ENCODE measurements around the gene IKZF1. TPM values are rescaled to one million over a fixed set of nuclear protein-coding genes. Genes with fewer than 3 reads are reported as not detected.

IKZF1 gene
- polyA plus RNA-seq, 2 of the 4 experiments (the other 2 are of a cell fraction): not detected

DNA sequence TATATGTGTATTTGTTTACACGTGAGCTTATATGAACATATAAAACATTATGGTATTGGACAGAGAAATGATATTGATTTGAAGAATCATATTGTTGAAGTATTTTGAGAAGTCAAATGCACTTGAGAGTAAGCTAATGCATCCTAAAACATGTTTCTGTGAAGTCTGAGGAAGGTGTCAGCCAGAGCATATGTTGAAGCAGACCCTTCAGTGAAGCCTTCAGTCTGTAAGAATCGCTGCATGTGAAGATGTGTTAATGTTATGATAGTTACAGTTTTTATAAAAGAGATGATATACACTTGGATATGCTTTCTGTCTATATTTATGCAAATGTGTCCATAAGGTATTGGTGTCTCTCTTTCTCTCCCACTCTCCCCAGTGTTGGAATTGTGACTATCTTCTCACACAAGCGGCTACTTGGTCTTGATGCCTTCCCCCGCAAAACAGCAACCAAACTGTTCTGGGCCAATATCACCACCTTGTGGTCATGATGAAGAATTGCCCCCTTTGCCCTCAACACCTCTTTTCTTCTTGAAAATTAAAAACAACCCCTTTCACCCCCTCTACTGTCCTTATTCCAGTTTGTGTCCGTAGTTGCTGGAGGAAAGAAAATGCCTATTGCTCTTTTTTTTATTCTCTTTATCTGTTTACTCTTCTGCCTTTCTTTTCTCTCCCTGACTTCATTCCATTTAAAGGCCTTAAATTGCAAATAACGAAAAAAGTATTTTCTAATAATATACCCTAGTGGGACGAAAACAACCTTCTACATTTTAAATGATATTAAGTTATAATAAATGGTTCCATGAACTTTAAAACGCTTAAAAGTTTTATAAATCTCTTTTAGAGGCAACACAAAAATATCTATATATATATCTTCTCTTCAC lies 64.9 kb downstream of the IKZF1 start:
- POLR2A ChIA-PET: no interaction called here

DNA sequence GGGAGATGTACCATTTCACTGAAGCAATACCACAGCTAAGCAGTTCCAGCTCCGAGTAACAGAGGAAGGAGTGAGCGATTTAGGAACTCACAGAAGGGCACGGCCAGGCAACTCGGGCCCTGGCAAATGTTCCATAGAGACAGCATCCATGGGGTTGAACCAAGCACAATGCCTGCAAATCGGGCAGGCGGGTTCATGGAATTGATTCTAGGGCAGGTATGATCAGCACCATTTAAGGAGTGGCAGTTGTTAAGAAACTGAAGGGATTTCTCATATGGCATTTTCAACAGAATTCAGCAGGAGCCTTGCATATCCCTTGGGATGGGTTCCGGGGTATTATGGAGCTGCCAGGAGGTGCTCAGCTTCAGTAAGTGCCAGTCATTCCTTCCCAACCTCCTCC lies 66.4 kb downstream of the IKZF1 start:
- DNase-seq (ENCODE audit: low read depth in 1 of 2, low spot score in 1 of 2) (no peak), FAIRE-seq (no peak), ATAC-seq (no peak)
- ChIA-PET CTCF (no interaction called here), POLR2A (no interaction called here)
- TF ChIP-seq RFX5 (IDR thresholded peaks at IDR 0.05): no peak
- no peak for TF ChIP-seq RNF2 (IDR thresholded peaks at IDR 0.05; ENCODE audit: borderline replicate concordance, low read depth)
- TF ChIP-seq BHLHE40 (IDR thresholded peaks at IDR 0.05; ENCODE audit: low read depth, low read length): no peak
- TF ChIP-seq, protein P1, sequence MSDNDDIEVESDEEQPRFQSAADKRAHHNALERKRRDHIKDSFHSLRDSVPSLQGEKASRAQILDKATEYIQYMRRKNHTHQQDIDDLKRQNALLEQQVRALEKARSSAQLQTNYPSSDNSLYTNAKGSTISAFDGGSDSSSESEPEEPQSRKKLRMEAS (IDR thresholded peaks at IDR 0.05): no peak
- TF ChIP-seq POLR2AphosphoS2 (conservative IDR thresholded peaks at IDR 0.05; ENCODE audit: low read length): no peak
- TF ChIP-seq CEBPB (IDR thresholded peaks at IDR 0.05): no peak
- no peak for TF ChIP-seq ZSCAN20 (CRISPR knock-in tag; IDR thresholded peaks at IDR 0.05)
- no peak for TF ChIP-seq NFE2L2 (conservative IDR thresholded peaks at IDR 0.05; ENCODE audit: low read length)
- no peak for TF ChIP-seq HOXB13 (CRISPR knock-in tag; IDR thresholded peaks at IDR 0.05; ENCODE audit: low read depth)
- no peak for TF ChIP-seq ZFP36 (IDR thresholded peaks at IDR 0.05; ENCODE audit: borderline replicate concordance, partially characterized antibody)
- no peak for TF ChIP-seq ZC3H11A (IDR thresholded peaks at IDR 0.05)
- TF ChIP-seq TFCP2L1 (CRISPR knock-in tag; IDR thresholded peaks at IDR 0.05): no peak
- no peak for TF ChIP-seq MYC (IDR thresholded peaks at IDR 0.05; ENCODE audit: borderline replicate concordance, low read length)
- TF ChIP-seq CBX2 (IDR thresholded peaks at IDR 0.05; ENCODE audit: borderline replicate concordance, low read depth): no peak
- TF ChIP-seq JUN (IDR thresholded peaks at IDR 0.05): no peak
- TF ChIP-seq TP53 (CRISPR knock-in tag; IDR thresholded peaks at IDR 0.05): no peak
- TF ChIP-seq HOXA7 (CRISPR knock-in tag; IDR thresholded peaks at IDR 0.05): no peak
- TF ChIP-seq FOXS1 (CRISPR knock-in tag; IDR thresholded peaks at IDR 0.05): no peak
- no peak for TF ChIP-seq HMGXB4 (CRISPR knock-in tag; IDR thresholded peaks at IDR 0.05; ENCODE audit: borderline replicate concordance)
- no peaks in the 10 kb centered on the region for H3K4me1 ChIP-seq
- no peak overlapping the region for H3K4me2 ChIP-seq
- WGBS (ENCODE audit: missing lambda C conversion rate): 12% methylated on average over 7 of the region's 7 CpGs
- H3K27ac ChIP-seq: no peak overlapping the region
- H3K4me3 ChIP-seq: no peak overlapping the region
- peaks cover 12% of the 10 kb centered on the region for H3K9me3 ChIP-seq

More for the DNA sequence above, 64.9 kb downstream of the IKZF1 start:
- TF ChIP-seq SMC3 (IDR thresholded peaks at IDR 0.05): 0 out of 3 replicates have a peak, but pooled peaks have one; percentile 6
- TF ChIP-seq ZNF302 (CRISPR knock-in tag; IDR thresholded peaks at IDR 0.05): no peak
- TF ChIP-seq RCOR1 (IDR thresholded peaks at IDR 0.05; ENCODE audit: low read depth, low read length): no peak
- TF ChIP-seq, protein P2, sequence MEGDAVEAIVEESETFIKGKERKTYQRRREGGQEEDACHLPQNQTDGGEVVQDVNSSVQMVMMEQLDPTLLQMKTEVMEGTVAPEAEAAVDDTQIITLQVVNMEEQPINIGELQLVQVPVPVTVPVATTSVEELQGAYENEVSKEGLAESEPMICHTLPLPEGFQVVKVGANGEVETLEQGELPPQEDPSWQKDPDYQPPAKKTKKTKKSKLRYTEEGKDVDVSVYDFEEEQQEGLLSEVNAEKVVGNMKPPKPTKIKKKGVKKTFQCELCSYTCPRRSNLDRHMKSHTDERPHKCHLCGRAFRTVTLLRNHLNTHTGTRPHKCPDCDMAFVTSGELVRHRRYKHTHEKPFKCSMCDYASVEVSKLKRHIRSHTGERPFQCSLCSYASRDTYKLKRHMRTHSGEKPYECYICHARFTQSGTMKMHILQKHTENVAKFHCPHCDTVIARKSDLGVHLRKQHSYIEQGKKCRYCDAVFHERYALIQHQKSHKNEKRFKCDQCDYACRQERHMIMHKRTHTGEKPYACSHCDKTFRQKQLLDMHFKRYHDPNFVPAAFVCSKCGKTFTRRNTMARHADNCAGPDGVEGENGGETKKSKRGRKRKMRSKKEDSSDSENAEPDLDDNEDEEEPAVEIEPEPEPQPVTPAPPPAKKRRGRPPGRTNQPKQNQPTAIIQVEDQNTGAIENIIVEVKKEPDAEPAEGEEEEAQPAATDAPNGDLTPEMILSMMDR (IDR thresholded peaks at IDR 0.05): no peak; the same call in 2 of the 3 replicates
- TF ChIP-seq RFX5 (IDR thresholded peaks at IDR 0.05): no peak
- no peak for TF ChIP-seq MAZ (IDR thresholded peaks at IDR 0.05; ENCODE audit: borderline replicate concordance, low read depth, low read length)
- no peak for TF ChIP-seq PBX3 (IDR thresholded peaks at IDR 0.05)
- TF ChIP-seq POLR2A (IDR thresholded peaks at IDR 0.05; ENCODE audit: low read length): no peak
- TF ChIP-seq, protein P1 (IDR thresholded peaks at IDR 0.05): no peak
- TF ChIP-seq HEYL (CRISPR knock-in tag; IDR thresholded peaks at IDR 0.05): no peak
- TF ChIP-seq ZSCAN20 (CRISPR knock-in tag; IDR thresholded peaks at IDR 0.05): no peak
- peak; percentile 28 to 63; a peak in 3 of 5 replicates for TF ChIP-seq RAD21 (conservative IDR thresholded peaks at IDR 0.05 in 1 of 2, IDR thresholded peaks at IDR 0.05 in 1 of 2)
- no peak for TF ChIP-seq MAFK (IDR thresholded peaks at IDR 0.05; ENCODE audit: partially characterized antibody)
- TF ChIP-seq NR3C1 (IDR thresholded peaks at IDR 0.05): no peak
- TF ChIP-seq CHD2 (IDR thresholded peaks at IDR 0.05; ENCODE audit: low read length, partially characterized antibody): no peak
- no peak for TF ChIP-seq EHMT2 (IDR thresholded peaks at IDR 0.05; ENCODE audit: low read depth)
- WGBS (ENCODE audit: missing lambda C conversion rate): 24% methylated on average over 8 of the region's 8 CpGs
- ATAC-seq (no peak), FAIRE-seq (no peak), DNase-seq (ENCODE audit: low read depth in 1 of 2, low spot score in 1 of 2) (peak in 1 of 2 experiments; percentile 59)
- Histone ChIP-seq H3K4me1 (no peaks in the 10 kb centered on the region), H3K4me2 (no peak overlapping the region), H3K9me3 (peaks cover 12% of the 10 kb centered on the region), H3K27ac (no peak overlapping the region), H3K4me3 (no peak overlapping the region)
- CTCF ChIA-PET: interaction anchor here (0.9 to 1.1 kb wide), 2 partner anchors 22 to 23 kb away, joined by 3 read pairs; no protein-coding TSS in a partner anchor
